WTC11 (cell line): Measurements from ENCODE around the gene RSRP1. TPM values are rescaled to one million over a fixed set of nuclear protein-coding genes. Genes with fewer than 3 reads are reported as not detected.
A peak's percentile ranks its signal among the peaks of the same experiment; 100 is the strongest.

Source experiments
- ATAC-seq: fragments of 200-7000 bp; cut with Tn5 transposase; 2 replicates; pipeline ENCODE4 v1.10.0; 2021; ENCODE audit warnings: mild to moderate bottlenecking, moderate library complexity
- CTCF ChIA-PET: fragments of 300-600 bp; sonication (Branson Sonifier 250); formaldehyde crosslinking; loops from one replicate; lab custom pipeline; 2021; ENCODE audit warnings: antibody characterized with exemption; lab: Charles Lee
- POLR2A ChIA-PET: fragments of 350-600 bp; sonication (Branson Sonifier 250); formaldehyde crosslinking; loops from one replicate; lab custom pipeline; 2021; ENCODE audit warnings: antibody characterized with exemption; lab: Charles Lee
- DNase-seq: peaks from one replicate; pipeline ENCODE4 v3.0.0; 2021; ENCODE audit warnings: low spot score
- H3K27ac Mint-ChIP-seq: 2 replicates; pipeline ENCODE4 v1.8.0; 2021; ENCODE audit warnings: mixed read lengths
- H3K27me3 Mint-ChIP-seq: 2 replicates; pipeline ENCODE4 v1.8.0; 2021; ENCODE audit warnings: low read depth, mild to moderate bottlenecking, moderate library complexity, mixed read lengths
- H3K36me3 Mint-ChIP-seq: 2 replicates; pipeline ENCODE4 v1.8.0; 2021; ENCODE audit warnings: mixed read lengths
- H3K4me1 Mint-ChIP-seq: 2 replicates; pipeline ENCODE4 v1.8.0; 2022; ENCODE audit warnings: mixed read lengths
- H3K4me3 Mint-ChIP-seq: 2 replicates; pipeline ENCODE4 v1.8.0; 2021; ENCODE audit warnings: mild to moderate bottlenecking, moderate library complexity, mixed read lengths
- H3K9me3 Mint-ChIP-seq: 2 replicates; pipeline ENCODE4 v1.8.0; 2021; ENCODE audit warnings: mixed read lengths
- CBFB ChIP-seq: sonication (generic); formaldehyde crosslinking; IDR thresholded peaks from 2 replicates; pipeline ENCODE4 v1.8.1; 2022; ENCODE audit warnings: mild to moderate bottlenecking, low read depth, missing genetic modification reagents
- E2F5 ChIP-seq: sonication (generic); formaldehyde crosslinking; IDR thresholded peaks from 2 replicates; pipeline ENCODE4 v1.8.1; 2022; ENCODE audit warnings: mild to moderate bottlenecking, moderate library complexity, missing genetic modification reagents
- ETV6 ChIP-seq: sonication (generic); formaldehyde crosslinking; IDR thresholded peaks from 2 replicates; pipeline ENCODE4 v1.8.1; 2022; ENCODE audit warnings: mild to moderate bottlenecking, missing genetic modification reagents
- KAT7 ChIP-seq: sonication (generic); formaldehyde crosslinking; IDR thresholded peaks from 2 replicates; pipeline ENCODE4 v1.8.1; 2023; ENCODE audit warnings: missing genetic modification reagents, mild to moderate bottlenecking, borderline replicate concordance
- MLX ChIP-seq: sonication (generic); formaldehyde crosslinking; IDR thresholded peaks from 2 replicates; pipeline ENCODE4 v1.8.1; 2023; ENCODE audit warnings: mild to moderate bottlenecking, missing genetic modification reagents, moderate library complexity
- MXD4 ChIP-seq: fragments of 250-450 bp; sonication (Bioruptor Pico); IDR thresholded peaks from 2 replicates; pipeline ENCODE4 v1.8.0; 2021; ENCODE audit warnings: mild to moderate bottlenecking, moderate library complexity, borderline replicate concordance
- NFYB ChIP-seq: sonication (generic); formaldehyde crosslinking; conservative IDR thresholded peaks from 2 replicates; pipeline ENCODE4 v1.8.0; 2022; ENCODE audit warnings: low read depth, missing genetic modification reagents
- NR2C2 ChIP-seq: sonication (generic); formaldehyde crosslinking; IDR thresholded peaks from 2 replicates; pipeline ENCODE4 v1.8.0; 2022; ENCODE audit warnings: mild to moderate bottlenecking, missing genetic modification reagents
- OVOL2 ChIP-seq: fragments of 250-450 bp; sonication (Bioruptor Pico); IDR thresholded peaks from 2 replicates; pipeline ENCODE4 v1.9.0; 2021; ENCODE audit warnings: mild to moderate bottlenecking, borderline replicate concordance
- USF1 ChIP-seq: sonication (generic); formaldehyde crosslinking; IDR thresholded peaks from 2 replicates; pipeline ENCODE4 v1.8.0; 2022; ENCODE audit warnings: mild to moderate bottlenecking, missing genetic modification reagents
- ZNF263 ChIP-seq: sonication (generic); formaldehyde crosslinking; IDR thresholded peaks from 2 replicates; pipeline ENCODE4 v1.8.1; 2022; ENCODE audit warnings: low read depth, mild to moderate bottlenecking, moderate library complexity, missing genetic modification reagents
- ZNF423 ChIP-seq: fragments of 250-450 bp; sonication (Bioruptor Pico); IDR thresholded peaks from 2 replicates; pipeline ENCODE4 v2.1.2; 2022; ENCODE audit warnings: mild to moderate bottlenecking, moderate library complexity
- ZNF512 ChIP-seq: sonication (generic); formaldehyde crosslinking; IDR thresholded peaks from 2 replicates; pipeline ENCODE4 v1.8.1; 2022; ENCODE audit warnings: missing genetic modification reagents, borderline replicate concordance
- ZNF532 ChIP-seq: fragments of 250-450 bp; sonication (Bioruptor Pico); IDR thresholded peaks from 2 replicates; pipeline ENCODE4 v1.9.0; 2021; ENCODE audit warnings: mild to moderate bottlenecking, borderline replicate concordance
- ZSCAN18 ChIP-seq: fragments of 250-450 bp; sonication (Bioruptor Pico); IDR thresholded peaks from 2 replicates; pipeline ENCODE4 v2.1.2; 2022; ENCODE audit warnings: mild to moderate bottlenecking, moderate library complexity
- total RNA-seq: library from RNA; stranded (reverse); gene quantifications from 3 replicates; pipeline ENCODE4 v1.2.3, GENCODE V29; 2021
- TF ChIP-seq, protein P1 (sequence below): fragments of 250-450 bp; sonication (Bioruptor Pico); IDR thresholded peaks from 2 replicates; pipeline ENCODE4 v1.9.0; 2021; ENCODE audit warnings: mild to moderate bottlenecking
- TF ChIP-seq, protein P2 (sequence below): fragments of 250-450 bp; sonication (Bioruptor Pico); IDR thresholded peaks from 2 replicates; pipeline ENCODE4 v1.8.0; 2021; ENCODE audit warnings: mild to moderate bottlenecking
- TF ChIP-seq, protein P3 (sequence below): sonication (generic); formaldehyde crosslinking; IDR thresholded peaks from 2 replicates; pipeline ENCODE4 v1.8.0; 2022; ENCODE audit warnings: mild to moderate bottlenecking, missing genetic modification reagents

RSRP1 gene
- total RNA-seq, 1 experiment from 2014 or later = 78.1 TPM

- TF ChIP-seq CBFB (CRISPR knock-in tag) (no peak), ZNF263 (CRISPR knock-in tag) (no peak), MLX (CRISPR knock-in tag) (no peak), ZNF423 (no peak), NFYB (CRISPR knock-in tag) (no peak), ZSCAN18 (CRISPR knock-in tag) (no peak), MXD4 (CRISPR knock-in tag) (no peak), NR2C2 (no peak; the same call in 1 of the 2 replicates)
- TF ChIP-seq, protein P1, sequence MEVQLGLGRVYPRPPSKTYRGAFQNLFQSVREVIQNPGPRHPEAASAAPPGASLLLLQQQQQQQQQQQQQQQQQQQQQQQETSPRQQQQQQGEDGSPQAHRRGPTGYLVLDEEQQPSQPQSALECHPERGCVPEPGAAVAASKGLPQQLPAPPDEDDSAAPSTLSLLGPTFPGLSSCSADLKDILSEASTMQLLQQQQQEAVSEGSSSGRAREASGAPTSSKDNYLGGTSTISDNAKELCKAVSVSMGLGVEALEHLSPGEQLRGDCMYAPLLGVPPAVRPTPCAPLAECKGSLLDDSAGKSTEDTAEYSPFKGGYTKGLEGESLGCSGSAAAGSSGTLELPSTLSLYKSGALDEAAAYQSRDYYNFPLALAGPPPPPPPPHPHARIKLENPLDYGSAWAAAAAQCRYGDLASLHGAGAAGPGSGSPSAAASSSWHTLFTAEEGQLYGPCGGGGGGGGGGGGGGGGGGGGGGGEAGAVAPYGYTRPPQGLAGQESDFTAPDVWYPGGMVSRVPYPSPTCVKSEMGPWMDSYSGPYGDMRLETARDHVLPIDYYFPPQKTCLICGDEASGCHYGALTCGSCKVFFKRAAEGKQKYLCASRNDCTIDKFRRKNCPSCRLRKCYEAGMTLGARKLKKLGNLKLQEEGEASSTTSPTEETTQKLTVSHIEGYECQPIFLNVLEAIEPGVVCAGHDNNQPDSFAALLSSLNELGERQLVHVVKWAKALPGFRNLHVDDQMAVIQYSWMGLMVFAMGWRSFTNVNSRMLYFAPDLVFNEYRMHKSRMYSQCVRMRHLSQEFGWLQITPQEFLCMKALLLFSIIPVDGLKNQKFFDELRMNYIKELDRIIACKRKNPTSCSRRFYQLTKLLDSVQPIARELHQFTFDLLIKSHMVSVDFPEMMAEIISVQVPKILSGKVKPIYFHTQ (CRISPR knock-in tag) = no peak
- TF ChIP-seq, protein P2, sequence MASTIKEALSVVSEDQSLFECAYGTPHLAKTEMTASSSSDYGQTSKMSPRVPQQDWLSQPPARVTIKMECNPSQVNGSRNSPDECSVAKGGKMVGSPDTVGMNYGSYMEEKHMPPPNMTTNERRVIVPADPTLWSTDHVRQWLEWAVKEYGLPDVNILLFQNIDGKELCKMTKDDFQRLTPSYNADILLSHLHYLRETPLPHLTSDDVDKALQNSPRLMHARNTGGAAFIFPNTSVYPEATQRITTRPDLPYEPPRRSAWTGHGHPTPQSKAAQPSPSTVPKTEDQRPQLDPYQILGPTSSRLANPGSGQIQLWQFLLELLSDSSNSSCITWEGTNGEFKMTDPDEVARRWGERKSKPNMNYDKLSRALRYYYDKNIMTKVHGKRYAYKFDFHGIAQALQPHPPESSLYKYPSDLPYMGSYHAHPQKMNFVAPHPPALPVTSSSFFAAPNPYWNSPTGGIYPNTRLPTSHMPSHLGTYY (CRISPR knock-in tag) = no peak
- TF ChIP-seq, protein P3, sequence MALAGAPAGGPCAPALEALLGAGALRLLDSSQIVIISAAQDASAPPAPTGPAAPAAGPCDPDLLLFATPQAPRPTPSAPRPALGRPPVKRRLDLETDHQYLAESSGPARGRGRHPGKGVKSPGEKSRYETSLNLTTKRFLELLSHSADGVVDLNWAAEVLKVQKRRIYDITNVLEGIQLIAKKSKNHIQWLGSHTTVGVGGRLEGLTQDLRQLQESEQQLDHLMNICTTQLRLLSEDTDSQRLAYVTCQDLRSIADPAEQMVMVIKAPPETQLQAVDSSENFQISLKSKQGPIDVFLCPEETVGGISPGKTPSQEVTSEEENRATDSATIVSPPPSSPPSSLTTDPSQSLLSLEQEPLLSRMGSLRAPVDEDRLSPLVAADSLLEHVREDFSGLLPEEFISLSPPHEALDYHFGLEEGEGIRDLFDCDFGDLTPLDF = no peak
- ATAC-seq (no peak), DNase-seq (no peak)
- ChIA-PET CTCF (no interaction called here), POLR2A (no interaction called here)
- Mint-ChIP-seq H3K4me1 (peaks cover 22% of the 10 kb centered on the region), H3K27me3 (no peaks in the 10 kb centered on the region), H3K9me3 (no peaks in the 10 kb centered on the region), H3K36me3 (peaks cover 46% of the 10 kb centered on the region), H3K4me3 (peak overlapping the region; percentile 97), H3K27ac (peak overlapping the region; percentile 96)
Observed at GRCh38 chr1:25245809-25246599, 1.2 kb downstream of the RSRP1 start.

GRCh38 chr1:25245393-25245792 lies 1.9 kb downstream of the RSRP1 start:
- ChIA-PET POLR2A (no interaction called here), CTCF (no interaction called here)
- H3K27me3 Mint-ChIP-seq = no peaks in the 10 kb centered on the region
- peak overlapping the region; percentile 97 for H3K4me3 Mint-ChIP-seq
- no peak overlapping the region for H3K27ac Mint-ChIP-seq
- peaks cover 27% of the 10 kb centered on the region for H3K4me1 Mint-ChIP-seq
- no peaks in the 10 kb centered on the region for H3K9me3 Mint-ChIP-seq
- ATAC-seq (no peak), DNase-seq (no peak)
- peaks cover 46% of the 10 kb centered on the region for H3K36me3 Mint-ChIP-seq
- TF ChIP-seq ZNF512 (CRISPR knock-in tag) (no peak), KAT7 (CRISPR knock-in tag) (no peak), E2F5 (CRISPR knock-in tag) (no peak), ETV6 (CRISPR knock-in tag) (no peak), USF1 (CRISPR knock-in tag) (no peak), ZNF532 (CRISPR knock-in tag) (no peak), OVOL2 (CRISPR knock-in tag) (no peak)
